RPMI8226 (cell line): ENCODE results near the gene SELENOI.
"Not testable (repeated sequence)": the region's sequence is repeated elsewhere in the genome, so short reads cannot be mapped to it uniquely, and the experiment has no call there.

ENCODE experiments used
- DNase-seq: peaks from one replicate; pipeline ENCODE4 v3.0.0-alpha.2; 2015

SELENOI gene

GRCh38 chr2:26359886-26360473, 14.0 kb downstream of the SELENOI start:
- DNase-seq: no peak

GRCh38 chr2:26363323-26363722, 17.4 kb downstream of the SELENOI start:
- no peak for DNase-seq

GRCh38 chr2:26363958-26364357, 18.0 kb downstream of the SELENOI start:
- no peak for DNase-seq

- DNase-seq: no peak
These were observed 18.7 kb downstream of the SELENOI start for GRCh38 chr2:26364669-26365068.

- DNase-seq: no peak
These were observed 21.0 kb downstream of the SELENOI start for GRCh38 chr2:26366957-26367356.

- not testable (repeated sequence) for DNase-seq
These were observed 23.7 kb downstream of the SELENOI start for GRCh38 chr2:26369664-26370063.

GRCh38 chr2:26370909-26371308, 25.0 kb downstream of the SELENOI start:
- not testable (repeated sequence) for DNase-seq

- no peak for DNase-seq
These were observed 30.9 kb downstream of the SELENOI start for GRCh38 chr2:26376799-26377198.

- no peak for DNase-seq
These were observed 34.3 kb downstream of the SELENOI start for GRCh38 chr2:26380281-26380680.

- no peak for DNase-seq
These were observed 36.6 kb downstream of the SELENOI start for GRCh38 chr2:26382564-26382963.

- DNase-seq: no peak
These were observed 38.2 kb downstream of the SELENOI start for GRCh38 chr2:26384183-26384582.

GRCh38 chr2:26384597-26384996, 38.7 kb downstream of the SELENOI start:
- DNase-seq: no peak

GRCh38 chr2:26387189-26387588, 41.2 kb downstream of the SELENOI start:
- DNase-seq: no peak

GRCh38 chr2:26394694-26395093, 48.8 kb downstream of the SELENOI start:
- DNase-seq: no peak

GRCh38 chr2:26395394-26395793, 49.5 kb downstream of the SELENOI start:
- no peak for DNase-seq

GRCh38 chr2:26396734-26397298, 50.9 kb downstream of the SELENOI start:
- no peak for DNase-seq

- no peak for DNase-seq
These were observed 53.9 kb downstream of the SELENOI start for GRCh38 chr2:26399771-26400376.

- DNase-seq: no peak
These were observed 54.8 kb downstream of the SELENOI start for GRCh38 chr2:26400723-26401122.

- no peak for DNase-seq
These were observed 56.0 kb downstream of the SELENOI start, which contains the start of gene DRC1 for GRCh38 chr2:26401739-26402541. TSS of gene DRC1 (plus strand) at chr2:26401920. CDS start at chr2:26401990, 70 bp downstream.

- no peak for DNase-seq
These were observed 61.6 kb downstream of the SELENOI start for GRCh38 chr2:26407526-26407925.

- no peak for DNase-seq
These were observed 63.8 kb downstream of the SELENOI start for GRCh38 chr2:26409785-26410184.

GRCh38 chr2:26410764-26411243, 64.9 kb downstream of the SELENOI start:
- DNase-seq: no peak

GRCh38 chr2:26411419-26411818, 65.5 kb downstream of the SELENOI start:
- no peak for DNase-seq
